SK-N-SH treated with all-trans-retinoic acid at 6 μM for 48 hours (cell line): Measurements from ENCODE around the gene MRPL48.

Experiments used
- ATAC-seq: fragments of 200-7000 bp; cut with Tn5 transposase; 3 replicates; pipeline ENCODE4 v1.9.1; 2020; ENCODE audit warnings: mild to moderate bottlenecking, moderate library complexity
- ARNTL ChIP-seq: fragments of 450-650 bp; formaldehyde crosslinking; IDR thresholded peaks from 2 replicates; pipeline ENCODE4 v1.5.0; 2020; ENCODE audit warnings: low read depth, mild to moderate bottlenecking, moderate library complexity, borderline replicate concordance
- BACH2 ChIP-seq: fragments of 250-450 bp; sonication (Bioruptor Pico); IDR thresholded peaks from 2 replicates; pipeline ENCODE4 v1.9.0; 2021; ENCODE audit warnings: mild to moderate bottlenecking, borderline replicate concordance
- CSDC2 ChIP-seq: fragments of 250-450 bp; sonication (Bioruptor Pico); IDR thresholded peaks from 2 replicates; pipeline ENCODE4 v1.5.0; 2020; ENCODE audit warnings: mild to moderate bottlenecking, moderate library complexity
- ESRRG ChIP-seq: fragments of 250-450 bp; sonication (Bioruptor Pico); IDR thresholded peaks from 2 replicates; pipeline ENCODE4 v1.6.1; 2021; ENCODE audit warnings: mild to moderate bottlenecking
- GLIS3 ChIP-seq: fragments of 250-450 bp; sonication (Bioruptor Pico); IDR thresholded peaks from 2 replicates; pipeline ENCODE4 v1.5.0; 2020; ENCODE audit warnings: mild to moderate bottlenecking, moderate library complexity
- OSR1 ChIP-seq: fragments of 250-450 bp; sonication (Bioruptor Pico); IDR thresholded peaks from 2 replicates; pipeline ENCODE4 v1.8.0; 2022; ENCODE audit warnings: moderate library complexity, mild to moderate bottlenecking, inconsistent platforms
- PPARA ChIP-seq: fragments of 250-450 bp; sonication (Bioruptor Pico); IDR thresholded peaks from 2 replicates; pipeline ENCODE4 v1.5.0; 2020; ENCODE audit warnings: mild to moderate bottlenecking, borderline replicate concordance
- RARB ChIP-seq: fragments of 250-450 bp; sonication (Bioruptor Pico); IDR thresholded peaks from 2 replicates; pipeline ENCODE4 v1.8.0; 2021; ENCODE audit warnings: mild to moderate bottlenecking, moderate library complexity
- SNAI2 ChIP-seq: fragments of 250-450 bp; sonication (Bioruptor Pico); IDR thresholded peaks from 2 replicates; pipeline ENCODE4 v1.5.0; 2020; ENCODE audit warnings: mild to moderate bottlenecking, moderate library complexity
- TOX ChIP-seq: fragments of 250-450 bp; sonication (Bioruptor Pico); IDR thresholded peaks from 2 replicates; pipeline ENCODE4 v1.8.0; 2021; ENCODE audit warnings: mild to moderate bottlenecking, moderate library complexity, borderline replicate concordance
- ZC3H10 ChIP-seq: fragments of 250-450 bp; sonication (Bioruptor Pico); IDR thresholded peaks from 2 replicates; pipeline ENCODE4 v1.5.1; 2021; ENCODE audit warnings: mild to moderate bottlenecking, moderate library complexity
- ZFP3 ChIP-seq: fragments of 250-450 bp; sonication (Bioruptor Pico); IDR thresholded peaks from 2 replicates; pipeline ENCODE4 v1.5.0; 2020; ENCODE audit warnings: mild to moderate bottlenecking, moderate library complexity
- ZFP30 ChIP-seq: fragments of 450-650 bp; formaldehyde crosslinking; IDR thresholded peaks from 2 replicates; pipeline ENCODE4 v1.5.0; 2022; ENCODE audit warnings: mild to moderate bottlenecking, moderate library complexity
- ZNF565 ChIP-seq: fragments of 450-650 bp; formaldehyde crosslinking; conservative IDR thresholded peaks from 2 replicates; pipeline ENCODE4 v1.5.0; 2020; ENCODE audit warnings: low read depth, mild to moderate bottlenecking, moderate library complexity
- ZNF70 ChIP-seq: fragments of 450-650 bp; formaldehyde crosslinking; IDR thresholded peaks from 2 replicates; pipeline ENCODE4 v1.5.0; 2020; ENCODE audit warnings: mild to moderate bottlenecking, moderate library complexity
- ZNF8 ChIP-seq: fragments of 450-650 bp; formaldehyde crosslinking; IDR thresholded peaks from 2 replicates; pipeline ENCODE4 v1.5.0; 2020; ENCODE audit warnings: mild to moderate bottlenecking, moderate library complexity
- TF ChIP-seq, protein P1 (sequence below): fragments of 250-450 bp; sonication (Bioruptor Pico); IDR thresholded peaks from 2 replicates; pipeline ENCODE4 v1.5.1; 2021; ENCODE audit warnings: mild to moderate bottlenecking, moderate library complexity
- TF ChIP-seq, protein P2 (sequence below): fragments of 250-450 bp; sonication (Bioruptor Pico); IDR thresholded peaks from 2 replicates; pipeline ENCODE4 v1.5.0; 2020; ENCODE audit warnings: mild to moderate bottlenecking, moderate library complexity
- TF ChIP-seq, protein P3 (sequence below): fragments of 250-450 bp; sonication (Bioruptor Pico); IDR thresholded peaks from 2 replicates; pipeline ENCODE4 v1.5.1; 2020; ENCODE audit warnings: low read depth, mild to moderate bottlenecking, moderate library complexity
- TF ChIP-seq, protein P4 (sequence below): fragments of 250-450 bp; sonication (Bioruptor Pico); IDR thresholded peaks from 2 replicates; pipeline ENCODE4 v1.8.0; 2021; ENCODE audit warnings: low read depth, mild to moderate bottlenecking, moderate library complexity, borderline replicate concordance
- TF ChIP-seq, protein P5 (sequence below): fragments of 250-450 bp; sonication (Bioruptor Pico); IDR thresholded peaks from 2 replicates; pipeline ENCODE4 v1.8.0; 2020; ENCODE audit warnings: mild to moderate bottlenecking, moderate library complexity, borderline replicate concordance

Gene MRPL48

DNA sequence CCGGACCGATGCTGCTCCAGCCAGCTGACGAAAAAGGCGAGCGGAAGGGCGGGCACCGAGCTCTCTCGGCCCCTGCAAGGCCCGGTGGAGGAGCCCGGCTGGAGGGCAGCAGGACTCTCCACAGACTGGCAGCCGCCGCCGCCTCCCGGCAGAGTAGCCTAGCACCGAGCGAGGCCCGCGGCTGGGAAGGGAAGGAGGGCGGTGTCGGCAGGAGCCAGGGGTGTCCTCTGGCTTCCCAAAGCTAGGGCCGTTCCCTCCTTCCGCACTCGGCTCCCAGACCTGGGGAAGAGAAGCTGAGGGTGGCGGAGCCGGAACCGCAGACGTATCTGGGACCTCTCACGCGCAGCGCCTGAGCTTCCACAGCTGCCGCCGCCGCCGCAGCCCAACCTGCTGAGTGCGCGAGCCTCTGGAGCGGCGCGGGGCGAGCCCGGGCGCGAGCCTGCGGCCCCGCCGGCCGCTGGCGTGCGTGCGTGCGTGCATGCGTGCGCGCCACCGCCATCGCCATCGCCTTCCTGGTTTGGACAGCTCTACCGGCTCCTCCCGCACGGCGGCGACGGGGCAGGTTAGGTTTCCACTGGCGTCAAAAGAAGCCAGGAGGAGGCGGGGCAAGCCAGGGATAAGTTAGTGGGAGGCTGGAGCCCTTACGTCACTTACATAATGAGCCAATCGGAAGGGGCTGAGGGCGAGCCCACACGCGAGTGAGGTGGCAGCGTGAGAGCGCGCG, 26.8 kb upstream of the MRPL48 start, which contains the start of gene RAB6A:
Gene RAB6A (minus strand): TSS at position 396 of the 724 bp plus-strand sequence. CDS start 439 bp downstream, outside the sequence.
- no peak for TF ChIP-seq TOX (CRISPR knock-in tag)
- TF ChIP-seq ZNF565 (CRISPR knock-in tag), result no peak
- TF ChIP-seq, protein P1, sequence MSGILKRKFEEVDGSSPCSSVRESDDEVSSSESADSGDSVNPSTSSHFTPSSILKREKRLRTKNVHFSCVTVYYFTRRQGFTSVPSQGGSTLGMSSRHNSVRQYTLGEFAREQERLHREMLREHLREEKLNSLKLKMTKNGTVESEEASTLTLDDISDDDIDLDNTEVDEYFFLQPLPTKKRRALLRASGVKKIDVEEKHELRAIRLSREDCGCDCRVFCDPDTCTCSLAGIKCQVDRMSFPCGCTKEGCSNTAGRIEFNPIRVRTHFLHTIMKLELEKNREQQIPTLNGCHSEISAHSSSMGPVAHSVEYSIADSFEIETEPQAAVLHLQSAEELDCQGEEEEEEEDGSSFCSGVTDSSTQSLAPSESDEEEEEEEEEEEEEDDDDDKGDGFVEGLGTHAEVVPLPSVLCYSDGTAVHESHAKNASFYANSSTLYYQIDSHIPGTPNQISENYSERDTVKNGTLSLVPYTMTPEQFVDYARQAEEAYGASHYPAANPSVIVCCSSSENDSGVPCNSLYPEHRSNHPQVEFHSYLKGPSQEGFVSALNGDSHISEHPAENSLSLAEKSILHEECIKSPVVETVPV, result no peak
- TF ChIP-seq, protein P2, sequence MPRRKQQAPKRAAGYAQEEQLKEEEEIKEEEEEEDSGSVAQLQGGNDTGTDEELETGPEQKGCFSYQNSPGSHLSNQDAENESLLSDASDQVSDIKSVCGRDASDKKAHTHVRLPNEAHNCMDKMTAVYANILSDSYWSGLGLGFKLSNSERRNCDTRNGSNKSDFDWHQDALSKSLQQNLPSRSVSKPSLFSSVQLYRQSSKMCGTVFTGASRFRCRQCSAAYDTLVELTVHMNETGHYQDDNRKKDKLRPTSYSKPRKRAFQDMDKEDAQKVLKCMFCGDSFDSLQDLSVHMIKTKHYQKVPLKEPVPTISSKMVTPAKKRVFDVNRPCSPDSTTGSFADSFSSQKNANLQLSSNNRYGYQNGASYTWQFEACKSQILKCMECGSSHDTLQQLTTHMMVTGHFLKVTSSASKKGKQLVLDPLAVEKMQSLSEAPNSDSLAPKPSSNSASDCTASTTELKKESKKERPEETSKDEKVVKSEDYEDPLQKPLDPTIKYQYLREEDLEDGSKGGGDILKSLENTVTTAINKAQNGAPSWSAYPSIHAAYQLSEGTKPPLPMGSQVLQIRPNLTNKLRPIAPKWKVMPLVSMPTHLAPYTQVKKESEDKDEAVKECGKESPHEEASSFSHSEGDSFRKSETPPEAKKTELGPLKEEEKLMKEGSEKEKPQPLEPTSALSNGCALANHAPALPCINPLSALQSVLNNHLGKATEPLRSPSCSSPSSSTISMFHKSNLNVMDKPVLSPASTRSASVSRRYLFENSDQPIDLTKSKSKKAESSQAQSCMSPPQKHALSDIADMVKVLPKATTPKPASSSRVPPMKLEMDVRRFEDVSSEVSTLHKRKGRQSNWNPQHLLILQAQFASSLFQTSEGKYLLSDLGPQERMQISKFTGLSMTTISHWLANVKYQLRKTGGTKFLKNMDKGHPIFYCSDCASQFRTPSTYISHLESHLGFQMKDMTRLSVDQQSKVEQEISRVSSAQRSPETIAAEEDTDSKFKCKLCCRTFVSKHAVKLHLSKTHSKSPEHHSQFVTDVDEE, result peak; percentile 46; the same call in 1 of the 2 replicates
- peak; percentile 35; the same call in 1 of the 2 replicates for TF ChIP-seq SNAI2 (CRISPR knock-in tag)
- TF ChIP-seq ZNF70 (CRISPR knock-in tag), result no peak
- no peak for TF ChIP-seq GLIS3 (CRISPR knock-in tag)
- TF ChIP-seq ZNF8 (CRISPR knock-in tag), result no peak
- TF ChIP-seq ZFP30 (CRISPR knock-in tag), result no peak
- no peak for TF ChIP-seq ARNTL (CRISPR knock-in tag)
- no peak for TF ChIP-seq RARB (CRISPR knock-in tag)
- TF ChIP-seq, protein P3, sequence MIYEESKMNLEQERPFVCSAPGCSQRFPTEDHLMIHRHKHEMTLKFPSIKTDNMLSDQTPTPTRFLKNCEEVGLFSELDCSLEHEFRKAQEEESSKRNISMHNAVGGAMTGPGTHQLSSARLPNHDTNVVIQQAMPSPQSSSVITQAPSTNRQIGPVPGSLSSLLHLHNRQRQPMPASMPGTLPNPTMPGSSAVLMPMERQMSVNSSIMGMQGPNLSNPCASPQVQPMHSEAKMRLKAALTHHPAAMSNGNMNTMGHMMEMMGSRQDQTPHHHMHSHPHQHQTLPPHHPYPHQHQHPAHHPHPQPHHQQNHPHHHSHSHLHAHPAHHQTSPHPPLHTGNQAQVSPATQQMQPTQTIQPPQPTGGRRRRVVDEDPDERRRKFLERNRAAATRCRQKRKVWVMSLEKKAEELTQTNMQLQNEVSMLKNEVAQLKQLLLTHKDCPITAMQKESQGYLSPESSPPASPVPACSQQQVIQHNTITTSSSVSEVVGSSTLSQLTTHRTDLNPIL (CRISPR knock-in tag), result no peak
- TF ChIP-seq, protein P4, sequence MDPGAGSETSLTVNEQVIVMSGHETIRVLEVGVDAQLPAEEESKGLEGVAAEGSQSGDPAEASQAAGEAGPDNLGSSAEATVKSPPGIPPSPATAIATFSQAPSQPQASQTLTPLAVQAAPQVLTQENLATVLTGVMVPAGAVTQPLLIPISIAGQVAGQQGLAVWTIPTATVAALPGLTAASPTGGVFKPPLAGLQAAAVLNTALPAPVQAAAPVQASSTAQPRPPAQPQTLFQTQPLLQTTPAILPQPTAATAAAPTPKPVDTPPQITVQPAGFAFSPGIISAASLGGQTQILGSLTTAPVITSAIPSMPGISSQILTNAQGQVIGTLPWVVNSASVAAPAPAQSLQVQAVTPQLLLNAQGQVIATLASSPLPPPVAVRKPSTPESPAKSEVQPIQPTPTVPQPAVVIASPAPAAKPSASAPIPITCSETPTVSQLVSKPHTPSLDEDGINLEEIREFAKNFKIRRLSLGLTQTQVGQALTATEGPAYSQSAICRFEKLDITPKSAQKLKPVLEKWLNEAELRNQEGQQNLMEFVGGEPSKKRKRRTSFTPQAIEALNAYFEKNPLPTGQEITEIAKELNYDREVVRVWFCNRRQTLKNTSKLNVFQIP, result no peak
- TF ChIP-seq ZFP3 (CRISPR knock-in tag), result peak; percentile 21; the same call in 1 of the 2 replicates
- no peak for TF ChIP-seq PPARA (CRISPR knock-in tag)
- no peak for TF ChIP-seq OSR1 (CRISPR knock-in tag)
- ATAC-seq, result peak; percentile 92

DNA sequence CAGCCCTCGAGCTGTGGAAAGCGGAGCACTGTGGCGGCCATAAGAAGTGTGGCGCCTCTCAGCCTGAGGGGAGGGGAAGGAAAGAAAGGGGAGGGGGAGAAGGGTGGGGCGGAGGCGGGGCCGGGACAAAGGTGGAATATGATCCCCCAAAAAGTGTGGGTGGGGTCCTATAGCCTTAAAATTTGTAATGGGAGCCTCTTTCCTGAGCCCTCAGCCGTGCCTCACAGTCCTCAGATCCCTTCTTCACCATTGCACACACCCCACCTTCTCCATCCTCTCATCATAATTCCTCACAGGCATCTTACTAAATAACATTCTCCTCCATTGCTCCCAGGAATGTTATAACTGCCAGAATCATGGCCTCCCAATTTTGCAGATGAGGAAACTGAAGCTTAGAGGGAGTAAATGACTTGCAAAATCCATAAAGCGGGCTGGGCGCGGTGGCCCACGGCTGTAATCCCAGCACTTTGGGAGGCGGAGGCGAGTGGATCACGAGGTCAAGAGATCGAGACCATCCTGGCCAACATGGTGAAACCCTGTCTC, 26.2 kb upstream of the MRPL48 start:
- peak; percentile 10 for ATAC-seq

More for the DNA sequence above, 26.2 kb upstream of the MRPL48 start:
- no peak for TF ChIP-seq ZC3H10 (CRISPR knock-in tag)
- TF ChIP-seq, protein P1, result no peak
- TF ChIP-seq ZFP3 (CRISPR knock-in tag), result no peak
- TF ChIP-seq BACH2, result no peak
- TF ChIP-seq CSDC2, result no peak
- no peak for TF ChIP-seq SNAI2 (CRISPR knock-in tag)
- TF ChIP-seq GLIS3 (CRISPR knock-in tag), result no peak
- TF ChIP-seq TOX (CRISPR knock-in tag), result no peak
- TF ChIP-seq, protein P5, sequence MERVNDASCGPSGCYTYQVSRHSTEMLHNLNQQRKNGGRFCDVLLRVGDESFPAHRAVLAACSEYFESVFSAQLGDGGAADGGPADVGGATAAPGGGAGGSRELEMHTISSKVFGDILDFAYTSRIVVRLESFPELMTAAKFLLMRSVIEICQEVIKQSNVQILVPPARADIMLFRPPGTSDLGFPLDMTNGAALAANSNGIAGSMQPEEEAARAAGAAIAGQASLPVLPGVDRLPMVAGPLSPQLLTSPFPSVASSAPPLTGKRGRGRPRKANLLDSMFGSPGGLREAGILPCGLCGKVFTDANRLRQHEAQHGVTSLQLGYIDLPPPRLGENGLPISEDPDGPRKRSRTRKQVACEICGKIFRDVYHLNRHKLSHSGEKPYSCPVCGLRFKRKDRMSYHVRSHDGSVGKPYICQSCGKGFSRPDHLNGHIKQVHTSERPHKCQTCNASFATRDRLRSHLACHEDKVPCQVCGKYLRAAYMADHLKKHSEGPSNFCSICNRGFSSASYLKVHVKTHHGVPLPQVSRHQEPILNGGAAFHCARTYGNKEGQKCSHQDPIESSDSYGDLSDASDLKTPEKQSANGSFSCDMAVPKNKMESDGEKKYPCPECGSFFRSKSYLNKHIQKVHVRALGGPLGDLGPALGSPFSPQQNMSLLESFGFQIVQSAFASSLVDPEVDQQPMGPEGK (CRISPR knock-in tag), result no peak
- no peak for TF ChIP-seq ESRRG
- no peak for TF ChIP-seq ARNTL (CRISPR knock-in tag)
